ENCODE results near the gene KIT. TPM values are rescaled to one million over a fixed set of nuclear protein-coding genes. Genes with fewer than 3 reads are reported as not detected.

The KIT gene
- total RNA-seq, 1 donor from 2014 or later = 16.7 TPM

GRCh38 chr4:54781756-54782155 lies 124.0 kb downstream of the KIT start:
- Histone ChIP-seq H3K27ac (no peak overlapping the region), H3K27me3 (no peaks in the 10 kb centered on the region), H3K4me1 (peaks cover 42% of the 10 kb centered on the region), H3K9me3 (no peaks in the 10 kb centered on the region), H3K36me3 (no peaks in the 10 kb centered on the region), H3K4me3 (no peak overlapping the region)
- TF ChIP-seq POLR2A (IDR thresholded peaks at IDR 0.05) = no peak
- TF ChIP-seq, protein P1, sequence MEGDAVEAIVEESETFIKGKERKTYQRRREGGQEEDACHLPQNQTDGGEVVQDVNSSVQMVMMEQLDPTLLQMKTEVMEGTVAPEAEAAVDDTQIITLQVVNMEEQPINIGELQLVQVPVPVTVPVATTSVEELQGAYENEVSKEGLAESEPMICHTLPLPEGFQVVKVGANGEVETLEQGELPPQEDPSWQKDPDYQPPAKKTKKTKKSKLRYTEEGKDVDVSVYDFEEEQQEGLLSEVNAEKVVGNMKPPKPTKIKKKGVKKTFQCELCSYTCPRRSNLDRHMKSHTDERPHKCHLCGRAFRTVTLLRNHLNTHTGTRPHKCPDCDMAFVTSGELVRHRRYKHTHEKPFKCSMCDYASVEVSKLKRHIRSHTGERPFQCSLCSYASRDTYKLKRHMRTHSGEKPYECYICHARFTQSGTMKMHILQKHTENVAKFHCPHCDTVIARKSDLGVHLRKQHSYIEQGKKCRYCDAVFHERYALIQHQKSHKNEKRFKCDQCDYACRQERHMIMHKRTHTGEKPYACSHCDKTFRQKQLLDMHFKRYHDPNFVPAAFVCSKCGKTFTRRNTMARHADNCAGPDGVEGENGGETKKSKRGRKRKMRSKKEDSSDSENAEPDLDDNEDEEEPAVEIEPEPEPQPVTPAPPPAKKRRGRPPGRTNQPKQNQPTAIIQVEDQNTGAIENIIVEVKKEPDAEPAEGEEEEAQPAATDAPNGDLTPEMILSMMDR (IDR thresholded peaks at IDR 0.05) = no peak
- peak; percentile 12 to 23 for TF ChIP-seq POLR2AphosphoS5 (IDR thresholded peaks at IDR 0.05; ENCODE audit: insufficient read depth in 1 of 2, low read depth in 1 of 2)
- intact Hi-C loops (cut with DNase I) = no loop called here
- no peak for DNase-seq (ENCODE audit: extremely low spot score in 2 of 2)

- intact Hi-C loops (cut with DNase I) = no loop called here
- Histone ChIP-seq H3K27me3 (no peaks in the 10 kb centered on the region), H3K9me3 (no peaks in the 10 kb centered on the region), H3K36me3 (no peaks in the 10 kb centered on the region), H3K4me1 (peaks cover 42% of the 10 kb centered on the region), H3K4me3 (no peak overlapping the region), H3K27ac (peak overlapping the region; percentile 77)
- no peak for DNase-seq (ENCODE audit: extremely low spot score in 2 of 2)
- TF ChIP-seq POLR2AphosphoS5 (IDR thresholded peaks at IDR 0.05; ENCODE audit: insufficient read depth in 1 of 2, low read depth in 1 of 2) = no peak
- TF ChIP-seq, protein P1 (IDR thresholded peaks at IDR 0.05) = no peak
- TF ChIP-seq POLR2A (IDR thresholded peaks at IDR 0.05) = no peak
Measured at GRCh38 chr4:54783402-54784110, 125.8 kb downstream of the KIT start.

DNA sequence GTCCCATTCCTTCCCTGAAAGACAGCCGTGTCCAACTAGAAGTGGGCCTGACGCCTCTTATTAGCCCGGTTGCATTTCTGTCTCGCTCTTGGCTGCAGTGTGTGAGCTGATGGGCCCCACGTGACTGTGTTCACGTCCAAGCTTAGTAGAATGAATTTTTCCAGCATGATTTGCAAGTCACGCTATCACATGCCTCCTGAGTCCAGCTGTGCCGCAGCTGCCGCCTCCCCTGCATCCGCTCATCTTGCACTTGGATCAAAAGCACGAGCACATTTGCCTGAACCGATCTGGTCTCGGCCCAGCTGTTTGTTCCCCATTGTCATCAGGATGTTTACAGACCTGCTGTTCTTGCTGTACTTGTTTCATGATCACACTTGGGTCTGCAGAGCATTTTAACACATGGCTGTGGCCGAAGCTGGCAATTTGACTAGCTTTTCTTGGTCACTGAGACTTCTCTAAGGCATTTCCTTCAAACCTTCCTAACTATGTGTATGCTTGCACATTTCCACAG lies 126.5 kb downstream of the KIT start:
- Histone ChIP-seq H3K27me3 (no peaks in the 10 kb centered on the region), H3K36me3 (no peaks in the 10 kb centered on the region), H3K4me1 (peaks cover 42% of the 10 kb centered on the region), H3K27ac (peak overlapping the region; percentile 77), H3K9me3 (no peaks in the 10 kb centered on the region), H3K4me3 (no peak overlapping the region)
- TF ChIP-seq, protein P1 (IDR thresholded peaks at IDR 0.05) = no peak
- peak; percentile 81 to 94 for TF ChIP-seq POLR2AphosphoS5 (IDR thresholded peaks at IDR 0.05; ENCODE audit: insufficient read depth in 1 of 2, low read depth in 1 of 2)
- no peak for TF ChIP-seq POLR2A (IDR thresholded peaks at IDR 0.05)
- intact Hi-C loops (cut with DNase I) = no loop called here
- peak in 1 of 2 donors; percentile 97 for DNase-seq (ENCODE audit: extremely low spot score in 2 of 2)

All from vagina (tissue), 2 donors.